Bronchial epithelial cell (primary cell): ENCODE measurements around the gene SLC16A2. TPM values are rescaled to one million over a fixed set of nuclear protein-coding genes. Genes with fewer than 3 reads are reported as not detected.

Source experiments
- DNase-seq: peaks from one replicate; pipeline ENCODE4 v3.0.0-alpha.2; 2010; ENCODE audit warnings: low read depth
- FAIRE-seq: peaks from 2 replicates; lab custom pipeline; 2011; peaks lifted over from hg19 to GRCh38; lab: Jason Lieb, UNC
- H3K27me3 ChIP-seq: 2 replicates; pipeline ENCODE4 v1.5.1; 2011; ENCODE audit warnings: low read length; ENCODE audit not compliant: control insufficient read depth, insufficient read depth
- H3K36me3 ChIP-seq: 2 replicates; pipeline ENCODE4 v1.5.1; 2011; ENCODE audit warnings: low read length; ENCODE audit not compliant: control insufficient read depth, insufficient read depth
- H3K4me3 ChIP-seq: 2 replicates; pipeline ENCODE4 v1.5.1; 2011; ENCODE audit warnings: mild to moderate bottlenecking, low read depth, low read length, control low read depth
- total RNA-seq: library from RNA; depleted of rRNA; stranded (reverse); fragments of >200 nt; gene quantifications from 2 replicates; pipeline ENCODE4 v1.2.1, GENCODE V29; 2014
- TF ChIP-seq, protein P1 (sequence below): IDR thresholded peaks from 2 replicates; pipeline ENCODE4 v1.5.1; 2011; ENCODE audit warnings: mild to moderate bottlenecking, moderate library complexity, low read length, control low read depth, inconsistent platforms; ENCODE audit not compliant: insufficient read depth, severe bottlenecking

SLC16A2 gene
- total RNA-seq, 1 donor from 2014 or later = 1.3 TPM

DNA sequence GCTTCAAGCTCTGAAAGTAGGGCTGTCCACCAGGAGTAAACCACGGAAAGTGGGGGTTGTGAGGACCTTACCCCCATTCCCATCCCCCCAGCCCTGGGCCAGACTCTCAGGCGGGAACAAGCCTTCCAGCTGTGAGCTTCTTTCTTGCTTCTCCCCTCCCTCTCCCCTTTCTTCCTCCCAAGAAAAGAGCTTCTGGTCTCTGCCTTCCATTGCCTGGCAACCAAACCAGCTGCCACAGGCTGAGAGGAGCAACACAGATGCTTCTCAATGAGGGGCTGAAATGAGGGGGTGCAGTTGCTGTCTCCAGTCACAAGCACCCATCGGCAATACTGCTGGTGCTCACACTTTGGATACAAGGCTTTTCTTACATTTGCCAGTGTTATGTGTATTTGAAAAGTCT, 72.5 kb downstream of the SLC16A2 start:
- Histone ChIP-seq H3K27me3 (no peaks in the 10 kb centered on the region), H3K4me3 (no peak overlapping the region), H3K36me3 (no peaks in the 10 kb centered on the region)
- TF ChIP-seq, protein P1, sequence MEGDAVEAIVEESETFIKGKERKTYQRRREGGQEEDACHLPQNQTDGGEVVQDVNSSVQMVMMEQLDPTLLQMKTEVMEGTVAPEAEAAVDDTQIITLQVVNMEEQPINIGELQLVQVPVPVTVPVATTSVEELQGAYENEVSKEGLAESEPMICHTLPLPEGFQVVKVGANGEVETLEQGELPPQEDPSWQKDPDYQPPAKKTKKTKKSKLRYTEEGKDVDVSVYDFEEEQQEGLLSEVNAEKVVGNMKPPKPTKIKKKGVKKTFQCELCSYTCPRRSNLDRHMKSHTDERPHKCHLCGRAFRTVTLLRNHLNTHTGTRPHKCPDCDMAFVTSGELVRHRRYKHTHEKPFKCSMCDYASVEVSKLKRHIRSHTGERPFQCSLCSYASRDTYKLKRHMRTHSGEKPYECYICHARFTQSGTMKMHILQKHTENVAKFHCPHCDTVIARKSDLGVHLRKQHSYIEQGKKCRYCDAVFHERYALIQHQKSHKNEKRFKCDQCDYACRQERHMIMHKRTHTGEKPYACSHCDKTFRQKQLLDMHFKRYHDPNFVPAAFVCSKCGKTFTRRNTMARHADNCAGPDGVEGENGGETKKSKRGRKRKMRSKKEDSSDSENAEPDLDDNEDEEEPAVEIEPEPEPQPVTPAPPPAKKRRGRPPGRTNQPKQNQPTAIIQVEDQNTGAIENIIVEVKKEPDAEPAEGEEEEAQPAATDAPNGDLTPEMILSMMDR = no peak
- no peak for DNase-seq
- no peak for FAIRE-seq

DNA sequence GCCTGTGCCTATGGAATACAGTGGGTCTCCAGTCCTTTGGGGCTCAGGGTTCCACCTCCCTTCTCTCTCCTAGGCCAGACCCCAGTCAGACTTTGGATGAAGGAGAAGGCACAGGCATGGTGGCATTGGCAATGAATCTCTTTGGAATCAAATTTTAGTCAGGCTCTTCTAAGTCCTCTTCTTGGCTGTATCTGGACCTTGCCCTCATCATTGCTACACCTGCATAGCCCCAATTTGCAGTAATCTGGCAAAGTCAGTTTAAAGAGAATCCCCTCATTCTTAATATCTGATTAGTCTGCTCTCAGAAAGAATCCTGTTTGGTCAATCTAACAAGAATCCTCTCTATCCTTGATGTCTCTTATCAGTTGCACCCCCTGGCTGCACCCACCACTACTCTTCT, 77.6 kb downstream of the SLC16A2 start:
- TF ChIP-seq, protein P1 = no peak
- no peaks in the 10 kb centered on the region for H3K36me3 ChIP-seq
- FAIRE-seq (no peak), DNase-seq (no peak)
- no peaks in the 10 kb centered on the region for H3K27me3 ChIP-seq
- no peak overlapping the region for H3K4me3 ChIP-seq

DNA sequence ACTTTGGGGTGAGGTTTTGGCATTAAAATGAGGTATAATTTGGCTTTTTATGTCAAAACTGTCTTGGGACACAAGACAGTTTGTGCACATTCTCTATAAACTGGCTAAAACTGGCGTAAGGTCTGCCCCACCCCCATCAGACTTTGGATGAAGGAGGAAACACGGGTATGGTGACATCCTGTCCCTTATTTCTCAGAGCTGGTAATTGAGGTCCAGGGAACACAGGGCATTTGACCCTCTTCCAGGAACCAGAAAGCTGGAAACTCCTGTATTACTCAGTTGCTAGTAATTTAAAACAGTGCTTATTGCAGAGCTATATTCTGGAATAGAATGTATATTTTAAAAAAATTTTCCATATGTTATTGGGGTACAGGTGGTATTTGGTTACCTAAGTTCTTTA, 78.8 kb downstream of the SLC16A2 start:
- FAIRE-seq (no peak), DNase-seq (no peak)
- no peaks in the 10 kb centered on the region for H3K27me3 ChIP-seq
- H3K36me3 ChIP-seq = no peaks in the 10 kb centered on the region
- TF ChIP-seq, protein P1 = no peak
- no peak overlapping the region for H3K4me3 ChIP-seq

DNA sequence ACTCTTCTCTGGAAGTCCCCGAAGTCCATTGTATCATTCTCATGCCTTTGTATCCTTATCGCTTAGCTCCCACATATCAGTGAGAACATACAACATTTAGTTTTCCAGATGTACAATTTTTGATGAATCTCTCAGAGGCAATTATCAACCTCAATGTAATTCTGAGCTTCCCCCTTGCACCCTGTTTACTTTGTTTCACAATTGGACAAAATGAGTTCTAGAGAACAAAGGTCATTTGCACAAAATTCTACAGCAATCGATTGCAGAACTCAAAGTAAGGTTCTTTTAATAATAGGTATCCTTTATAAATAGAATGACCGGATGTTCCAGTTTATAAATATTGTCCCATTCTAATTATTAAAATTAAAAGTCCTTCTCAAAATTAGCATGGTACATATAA, 79.3 kb downstream of the SLC16A2 start:
- TF ChIP-seq, protein P1 = no peak
- no peak for DNase-seq
- Histone ChIP-seq H3K36me3 (no peaks in the 10 kb centered on the region), H3K27me3 (no peaks in the 10 kb centered on the region), H3K4me3 (no peak overlapping the region)
- no peak for FAIRE-seq

DNA sequence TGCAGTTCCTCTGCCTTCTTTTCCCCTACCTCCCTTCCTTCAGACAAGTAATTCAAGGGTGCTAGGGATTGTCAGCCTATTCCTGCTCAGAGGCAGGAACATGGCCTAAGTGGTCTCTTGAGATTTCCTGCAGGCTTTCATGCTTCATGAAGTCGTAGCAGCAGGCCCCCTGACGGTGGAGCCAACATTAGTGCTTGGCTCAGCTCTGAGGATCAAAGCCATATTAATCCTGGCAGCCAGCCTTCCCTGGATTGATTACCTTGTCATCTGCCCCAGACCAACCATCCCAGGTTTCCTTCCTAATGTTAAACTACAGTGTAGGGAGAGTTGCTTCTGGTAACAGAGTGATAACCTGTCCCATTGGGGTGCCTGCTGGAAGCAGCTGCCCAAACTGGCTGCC, 84.1 kb downstream of the SLC16A2 start:
- FAIRE-seq (no peak), DNase-seq (no peak)
- Histone ChIP-seq H3K4me3 (no peak overlapping the region), H3K36me3 (no peaks in the 10 kb centered on the region), H3K27me3 (no peaks in the 10 kb centered on the region)
- TF ChIP-seq, protein P1 = no peak
